A673 (cell line): ENCODE data around the gene BCAS1.

Source experiments
- CTCF ChIP-seq: fragments of 300-800, 200-600 bp; sonication (generic); conservative IDR thresholded peaks from 2 replicates; pipeline ENCODE4 v1.5.1; 2017; ENCODE audit warnings: low read depth, mild to moderate bottlenecking, antibody characterized with exemption, low read length, moderate library complexity, mixed read lengths
- EZH2 ChIP-seq: fragments of 200-600 bp; sonication (generic); IDR thresholded peaks from 2 replicates; pipeline ENCODE4 v1.6.1; 2017; ENCODE audit warnings: borderline replicate concordance, low read depth, mild to moderate bottlenecking, mixed read lengths, antibody characterized with exemption, low read length; ENCODE audit not compliant: poor library complexity, severe bottlenecking

- TF ChIP-seq CTCF: no peak
- TF ChIP-seq EZH2: no peak
Observed at GRCh38 chr20:53923566-53924369, 146.6 kb downstream of the BCAS1 start.
